SK-MEL-5 (cell line): Measurements from ENCODE around the gene SUMF1. TPM values are rescaled to one million over a fixed set of nuclear protein-coding genes. Genes with fewer than 3 reads are reported as not detected.

Experiments used
- DNase-seq: peaks from one replicate; pipeline ENCODE4 v3.0.0-alpha.2; 2016; ENCODE audit warnings: low read depth, low spot score
- in situ Hi-C: cut with HindIII; loops from 2 replicates; pipeline ENCODE4 v1.10.0; 2016; ENCODE audit warnings: low sequenced_read_pairs, high pct_unique_total_duplicates, low pct_unique_long_range_greater_than_20kb
- total RNA-seq: library from RNA; depleted of rRNA; stranded (reverse); fragments of >200 nt; shearing (Covaris generic); gene quantifications from 2 replicates; pipeline ENCODE4 v1.2.3, GENCODE V29; 2014

SUMF1 gene
- total RNA-seq, 1 experiment from 2014 or later, result 78.2 TPM

- in situ Hi-C loops, result no loop called here
- DNase-seq, result no peak
Observed at GRCh38 chr3:4375911-4376310, 91.2 kb downstream of the SUMF1 start.

- no peak for DNase-seq
Observed at GRCh38 chr3:4373669-4374068, 93.4 kb downstream of the SUMF1 start.

GRCh38 chr3:4362523-4362922, 104.5 kb downstream of the SUMF1 start:
- in situ Hi-C loops, result no loop called here
- no peak for DNase-seq

More at GRCh38 chr3:4373669-4374068, 93.4 kb downstream of the SUMF1 start:
- in situ Hi-C loops, result no loop called here

- in situ Hi-C loops, result no loop called here
- no peak for DNase-seq
Observed at GRCh38 chr3:4360817-4361216, 106.3 kb downstream of the SUMF1 start.

DNA sequence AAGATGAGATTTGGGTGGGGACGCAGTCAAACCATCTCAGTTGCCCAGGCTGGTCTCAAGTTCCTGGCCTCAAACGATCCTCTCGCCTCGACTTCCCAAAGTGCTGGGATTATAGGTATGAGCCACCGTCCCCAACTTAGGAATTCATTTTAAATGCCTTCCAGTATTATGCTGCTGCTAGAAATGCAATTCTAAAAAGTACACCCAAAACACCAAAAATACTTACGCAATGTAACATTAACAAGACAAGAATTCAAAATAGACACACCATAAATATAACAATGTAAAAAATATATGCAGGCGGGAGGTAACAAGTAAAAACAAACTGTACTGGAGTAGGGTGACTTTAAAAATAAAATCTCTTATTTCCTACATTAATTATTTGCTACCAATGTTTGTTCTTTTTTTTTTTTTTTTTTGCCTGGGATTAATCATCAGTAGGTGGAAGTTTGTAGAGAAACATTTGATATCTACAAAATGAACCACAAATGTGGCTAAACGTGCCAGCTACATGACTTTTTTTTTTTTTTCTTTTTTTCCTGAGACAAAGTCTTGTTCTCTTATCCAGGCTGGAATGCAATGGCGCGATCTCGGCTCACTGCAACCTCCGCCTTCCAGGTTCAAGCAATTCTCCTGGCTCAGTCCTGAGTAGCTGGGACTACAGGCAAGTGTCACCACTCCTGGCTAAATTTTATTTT, 107.1 kb downstream of the SUMF1 start:
- DNase-seq, result no peak
- in situ Hi-C loops, result no loop called here

- in situ Hi-C loops, result no loop called here
- DNase-seq, result no peak
Observed at GRCh38 chr3:4358273-4358672, 108.8 kb downstream of the SUMF1 start.

DNA sequence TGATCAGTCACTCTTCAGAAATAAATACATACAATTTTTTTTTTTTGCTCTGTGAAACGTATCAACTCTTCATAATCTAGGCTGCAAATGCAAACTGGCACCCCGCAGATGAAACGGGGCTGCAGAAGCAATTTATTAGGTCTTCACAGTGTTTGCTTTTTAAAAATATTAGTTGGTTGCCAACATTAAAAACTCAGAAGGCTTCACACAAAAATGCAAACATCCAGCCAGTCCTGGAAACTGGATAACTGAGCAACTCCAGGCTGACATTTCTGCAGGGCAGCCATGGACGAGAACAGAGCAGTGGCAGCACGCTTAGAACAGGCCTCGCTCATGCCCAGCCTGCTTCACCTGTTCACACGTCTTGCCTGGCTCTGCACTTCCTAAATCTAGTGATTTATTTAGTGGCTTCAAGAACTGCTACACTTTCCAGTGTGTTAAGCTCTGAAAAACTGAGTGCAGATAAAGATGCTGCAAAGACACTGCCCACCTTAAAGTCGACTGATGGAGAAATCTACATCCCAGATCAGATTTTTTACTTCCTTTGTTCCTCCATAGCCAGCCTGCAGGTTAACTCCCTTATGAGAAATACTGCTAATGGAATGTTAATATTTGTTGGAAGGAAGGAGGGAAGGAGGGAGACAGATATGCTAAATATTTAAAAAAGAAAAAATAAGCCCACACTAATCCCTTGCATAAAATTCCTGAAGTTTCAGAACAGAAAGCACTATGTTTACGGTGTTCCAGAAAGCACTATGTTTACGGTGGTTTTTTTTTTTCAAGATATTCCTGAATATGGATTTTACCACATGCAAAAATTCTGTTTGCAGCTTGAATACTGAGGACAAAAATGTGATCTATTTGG, 110.3 kb downstream of the SUMF1 start:
- in situ Hi-C loops, result no loop called here
- DNase-seq, result no peak

GRCh38 chr3:4356220-4356540, 110.9 kb downstream of the SUMF1 start:
- in situ Hi-C loops, result no loop called here
- DNase-seq, result no peak

DNA sequence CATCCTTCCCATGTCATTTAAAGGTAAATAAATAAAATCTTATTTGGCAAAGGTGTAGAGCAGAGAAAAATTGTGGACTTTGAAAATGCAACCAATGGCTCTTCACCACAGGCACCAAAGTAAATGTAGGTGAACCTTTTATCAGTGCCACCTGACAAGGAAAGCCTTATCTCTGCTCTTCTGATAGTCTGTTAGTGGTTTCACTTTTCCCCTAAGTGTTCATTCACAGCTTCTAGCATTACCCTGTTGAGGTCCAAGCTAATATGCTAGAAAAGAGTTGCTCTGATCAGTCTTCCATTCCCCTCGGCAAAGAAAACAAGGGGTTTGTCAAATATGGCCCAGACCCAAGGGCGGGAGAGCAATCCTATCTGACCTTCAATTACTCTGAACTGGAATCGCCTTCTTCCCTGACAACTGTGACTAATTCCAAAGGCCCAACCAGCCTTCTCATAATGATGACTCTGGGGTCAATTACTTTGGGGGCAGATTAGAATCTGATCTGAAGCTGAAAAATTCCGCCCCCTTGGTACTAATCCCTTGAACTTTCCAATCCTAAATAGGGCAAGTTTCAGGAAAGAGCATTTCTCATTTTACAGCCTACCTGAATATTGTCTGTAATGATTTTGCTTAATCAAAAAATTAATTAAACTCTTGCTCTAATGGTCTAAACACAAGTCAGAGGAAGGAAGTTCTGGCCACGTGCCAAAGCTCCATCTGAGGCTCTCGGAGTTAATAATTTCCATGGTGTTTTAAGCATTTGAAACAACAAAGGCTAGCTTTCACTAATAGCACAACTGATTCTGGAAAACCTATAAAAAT, 111.5 kb downstream of the SUMF1 start:
- DNase-seq, result no peak
- in situ Hi-C loops, result no loop called here

DNA sequence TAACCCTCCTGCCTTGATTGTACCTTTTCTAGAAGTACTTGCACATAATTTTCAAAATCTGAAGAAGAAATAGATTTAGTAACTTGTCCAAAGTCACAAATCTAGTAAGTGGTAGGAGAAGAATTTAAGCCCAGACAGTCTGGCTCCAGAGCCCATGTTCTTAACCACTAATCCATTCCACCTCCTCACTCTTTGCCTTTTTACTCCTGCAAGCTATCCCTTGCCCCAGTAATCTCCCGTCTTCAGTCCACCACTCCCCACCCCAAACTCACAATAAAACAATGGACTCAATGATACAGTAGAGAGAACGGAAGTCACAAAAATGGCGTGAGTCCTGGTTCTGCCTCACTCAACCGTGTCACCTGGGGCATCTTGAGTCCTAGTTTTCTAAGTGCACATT, 115.2 kb downstream of the SUMF1 start:
- in situ Hi-C loops, result no loop called here
- DNase-seq, result no peak

DNA sequence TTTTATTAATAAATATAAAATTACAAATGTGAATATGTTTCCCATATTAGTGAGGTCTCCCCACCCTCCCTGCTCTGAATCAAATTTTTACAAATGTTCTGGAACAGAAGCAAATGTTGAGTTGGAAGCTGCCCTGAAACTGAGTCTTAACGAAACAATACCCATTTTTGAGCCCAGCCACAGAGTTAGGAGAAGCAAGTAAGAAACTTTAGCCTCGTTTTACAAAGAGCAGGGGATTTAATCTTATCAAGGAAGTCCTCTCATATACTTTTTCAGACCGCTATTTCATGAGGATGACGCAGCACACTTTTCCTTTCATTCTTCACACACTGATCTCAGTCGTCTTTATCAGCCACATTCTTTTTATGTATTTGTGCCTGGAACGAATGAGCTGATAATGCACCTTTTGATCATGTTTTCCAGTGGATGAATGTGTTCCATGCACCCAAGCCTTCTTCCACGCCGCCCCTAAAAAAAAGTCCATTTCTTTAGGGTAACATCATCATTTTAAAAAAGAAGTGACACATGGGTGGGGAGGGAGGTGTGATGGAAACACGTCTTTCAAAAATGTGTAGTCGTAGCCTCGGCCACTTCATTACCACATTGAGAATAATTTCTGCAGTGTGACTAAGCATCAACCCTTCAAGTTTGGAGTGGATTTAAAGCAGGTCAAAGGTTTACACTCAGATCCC, 115.8 kb downstream of the SUMF1 start:
- DNase-seq, result peak; percentile 34
- in situ Hi-C loops, result no loop called here

DNA sequence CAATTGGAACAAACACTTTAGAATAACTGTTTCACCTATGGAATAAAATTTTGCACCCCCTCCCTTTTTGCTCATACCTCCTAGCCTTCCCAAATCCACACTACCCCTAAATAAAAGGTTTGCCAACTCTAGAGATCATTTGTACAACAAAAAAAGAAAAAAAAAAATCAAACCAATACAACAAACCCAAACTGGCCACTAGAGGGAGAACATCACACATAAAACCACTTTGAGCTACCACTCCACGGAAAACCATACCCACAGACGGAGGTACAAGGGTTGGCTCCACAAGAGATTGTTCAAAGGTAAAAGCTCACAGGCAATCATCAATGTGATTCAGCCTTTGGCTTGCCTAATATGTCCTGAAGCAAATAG, 116.3 kb downstream of the SUMF1 start:
- peak; percentile 81 for DNase-seq
- in situ Hi-C loops, result no loop called here

DNA sequence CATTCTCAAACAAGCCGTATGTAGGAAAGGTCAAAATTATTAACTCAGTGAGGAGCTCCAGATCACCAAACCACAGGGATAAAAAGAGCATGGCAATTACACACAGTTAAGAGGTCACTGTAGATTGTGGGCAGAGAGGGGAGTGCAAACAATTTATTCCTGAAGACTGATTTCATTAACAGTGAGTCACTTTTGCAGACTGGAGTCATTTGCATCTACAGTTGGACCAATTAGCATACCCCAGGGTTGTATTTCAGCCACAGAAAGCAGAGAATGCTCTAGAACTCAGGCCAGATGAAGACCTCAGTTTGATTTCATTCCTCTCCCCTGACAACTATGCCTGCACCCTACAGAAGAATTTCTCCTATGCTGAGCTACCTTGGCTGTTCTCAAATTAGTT, 123.8 kb downstream of the SUMF1 start:
- no peak for DNase-seq
- in situ Hi-C loops, result no loop called here

DNA sequence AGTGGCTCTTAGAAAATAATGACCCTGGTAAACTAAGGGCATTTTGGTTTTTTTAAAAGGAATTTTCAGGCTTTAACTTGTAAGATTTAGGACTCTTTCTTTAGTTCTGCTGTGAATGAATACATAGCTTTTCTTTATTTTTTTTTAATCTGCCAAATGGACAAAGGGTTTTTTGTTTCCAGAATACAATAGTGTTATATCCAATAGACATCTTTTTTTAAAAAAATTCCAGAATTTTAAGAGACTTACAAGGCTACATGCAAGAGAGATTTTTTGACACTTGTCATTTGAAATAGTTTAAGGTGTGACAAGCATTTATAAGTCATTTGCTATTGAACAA, 125.8 kb downstream of the SUMF1 start:
- in situ Hi-C loops, result no loop called here
- DNase-seq, result peak; percentile 20

DNA sequence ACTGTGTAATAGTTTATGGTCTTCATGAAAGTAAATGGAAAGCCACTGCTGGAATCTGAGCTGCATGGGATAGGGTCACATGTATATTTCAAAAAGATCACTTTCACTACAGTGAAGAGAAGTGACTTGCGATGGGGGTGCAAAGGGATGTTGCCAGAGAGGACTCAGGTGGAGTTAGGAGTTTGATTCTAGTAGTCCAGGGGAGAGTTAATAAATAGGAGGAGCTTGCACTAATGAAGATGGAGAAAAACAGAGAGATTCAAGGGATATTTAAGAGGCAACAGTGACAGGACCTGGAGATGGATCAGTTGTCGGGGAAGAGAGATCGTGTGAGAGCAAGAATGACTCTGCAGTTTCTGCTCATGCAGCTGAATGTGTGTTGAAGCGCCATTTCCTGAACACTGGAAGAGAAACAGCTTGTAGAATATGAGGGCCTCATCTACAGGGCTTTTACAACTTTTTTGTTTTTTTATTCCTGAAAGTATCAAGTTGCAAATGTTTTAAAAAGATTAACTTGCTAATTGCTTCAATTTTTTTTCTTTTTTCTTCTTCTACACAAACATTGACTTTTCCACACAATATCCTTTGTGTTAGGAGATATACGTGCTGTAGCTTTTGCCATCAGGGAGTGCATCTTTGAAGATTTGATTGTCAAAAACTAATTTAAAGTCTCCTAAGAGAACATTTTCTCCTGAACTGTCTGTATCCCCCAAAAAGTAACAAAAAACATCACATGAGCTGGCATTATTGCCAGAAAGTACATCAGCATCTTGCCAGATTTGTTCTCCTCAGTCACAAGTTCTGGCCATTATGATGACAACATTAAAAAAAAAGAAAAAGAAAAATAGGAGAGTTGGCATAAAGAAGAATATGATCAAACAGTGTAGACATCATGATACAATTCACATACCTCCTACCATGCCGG, 126.4 kb downstream of the SUMF1 start:
- in situ Hi-C loops, result no loop called here
- no peak for DNase-seq

DNA sequence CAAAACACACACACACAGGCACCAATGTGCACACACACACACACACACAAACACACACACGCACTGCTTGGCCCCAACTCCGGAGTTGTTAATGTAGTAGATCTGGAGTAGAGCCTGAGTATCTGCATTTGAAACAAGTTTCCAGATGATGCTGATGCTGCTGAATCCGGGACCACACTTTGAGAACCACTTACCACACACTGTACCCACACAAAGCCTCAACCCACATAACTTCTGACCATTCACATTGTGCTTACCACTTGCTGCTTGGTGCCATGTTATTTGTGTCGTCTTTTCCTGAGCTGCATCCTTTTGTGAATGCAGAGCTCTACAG, 127.0 kb downstream of the SUMF1 start:
- no peak for DNase-seq
- in situ Hi-C loops, result no loop called here

DNA sequence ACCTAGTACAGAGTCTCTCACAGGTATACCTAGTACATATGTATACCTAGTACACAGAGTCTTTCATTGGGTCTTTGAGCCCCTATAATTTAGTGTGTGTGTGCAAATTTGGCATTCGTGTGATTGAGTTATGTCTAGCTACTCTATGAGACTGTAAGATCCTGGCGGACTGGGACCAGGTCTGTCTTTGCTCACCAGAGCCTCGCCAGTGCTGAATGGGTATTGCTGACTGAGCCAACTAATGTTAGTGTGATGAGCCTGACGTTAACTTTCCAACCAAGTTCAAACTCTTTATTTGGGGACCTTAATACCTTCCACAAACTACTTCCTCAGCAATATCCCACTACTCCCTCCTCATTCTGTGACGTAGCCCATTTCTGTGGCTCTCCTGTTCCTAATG, 128.3 kb downstream of the SUMF1 start:
- in situ Hi-C loops, result no loop called here
- DNase-seq, result no peak
